ENCODE data around the gene GBP5.
"Not testable (repeated sequence)": the region's sequence is repeated elsewhere in the genome, so short reads cannot be mapped to it uniquely, and the experiment has no call there.

GBP5 gene

DNA sequence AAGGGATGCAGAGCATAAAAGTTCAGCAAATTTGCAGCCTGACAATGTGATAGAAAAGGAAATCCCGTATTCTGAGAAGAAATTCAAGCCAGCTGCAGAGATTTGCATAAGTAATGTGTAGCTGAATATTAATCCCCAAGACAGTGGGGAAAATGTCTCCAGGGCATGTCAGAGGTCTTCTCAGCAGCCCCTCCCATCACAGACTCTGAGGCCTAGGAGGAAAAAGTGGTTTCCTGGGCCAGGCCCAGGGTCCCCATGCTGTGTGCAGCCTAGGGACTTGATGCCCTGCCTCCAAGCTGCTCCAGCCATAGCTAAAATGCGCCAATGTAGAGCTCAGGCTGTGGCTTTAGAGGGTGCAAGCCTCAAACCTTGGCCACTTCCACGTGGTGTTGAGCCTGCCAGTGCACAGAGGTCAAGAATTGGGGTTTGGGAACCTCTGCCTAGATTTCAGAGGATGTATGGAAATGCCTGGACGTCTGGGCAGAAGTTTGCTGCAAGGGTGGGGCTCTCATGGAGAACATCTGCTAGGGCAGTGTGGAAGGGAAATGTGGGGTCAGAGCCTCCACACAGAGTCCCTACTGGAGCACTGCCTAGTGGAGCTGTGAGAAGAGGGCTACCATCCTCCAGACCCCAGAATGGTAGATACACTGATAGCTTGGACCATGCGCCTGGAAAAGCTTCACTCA, 11.6 kb upstream of the GBP5 start:
- DNase-seq = not testable (repeated sequence)

DNA sequence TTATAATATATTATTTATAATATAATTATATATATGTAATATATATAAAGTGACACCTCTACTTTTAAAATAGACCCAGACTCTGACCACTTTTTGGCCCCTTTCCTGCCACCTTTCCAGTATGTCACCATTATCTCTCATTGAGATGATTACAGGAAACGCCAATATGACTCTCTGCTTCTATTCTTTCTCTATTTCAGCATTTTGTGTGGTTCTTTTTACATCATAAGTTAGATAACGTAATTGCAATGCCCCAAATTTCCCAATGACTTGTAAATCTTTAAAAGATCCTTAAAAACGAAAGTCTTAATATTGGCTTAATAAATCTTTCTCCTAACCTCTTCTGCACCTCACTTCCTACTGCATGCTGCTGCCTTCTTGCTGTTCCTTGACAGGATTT, 8.1 kb upstream of the GBP5 start:
- DNase-seq = no peak

DNA sequence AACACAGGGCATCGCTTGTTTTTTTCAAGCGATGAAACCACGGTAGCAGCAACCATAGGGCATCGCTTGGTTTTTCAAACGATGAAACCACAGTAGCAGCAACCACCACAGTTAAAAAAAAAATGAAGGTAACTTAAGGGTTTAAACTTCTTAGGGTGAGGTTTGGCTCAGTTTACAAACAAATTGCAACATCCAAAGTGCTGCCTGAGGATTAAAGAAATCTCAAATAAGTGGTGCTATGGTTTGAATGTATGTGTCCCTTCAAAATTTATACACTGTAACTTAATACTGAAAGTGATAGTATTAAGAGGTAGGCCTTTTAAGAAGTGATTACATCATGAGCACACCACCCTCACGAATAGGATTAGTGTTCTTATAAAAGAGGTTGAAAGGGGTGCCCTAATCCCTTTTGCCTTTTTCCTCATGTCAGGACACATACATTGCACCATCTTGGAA, 6.4 kb upstream of the GBP5 start:
- no peak for DNase-seq

DNA sequence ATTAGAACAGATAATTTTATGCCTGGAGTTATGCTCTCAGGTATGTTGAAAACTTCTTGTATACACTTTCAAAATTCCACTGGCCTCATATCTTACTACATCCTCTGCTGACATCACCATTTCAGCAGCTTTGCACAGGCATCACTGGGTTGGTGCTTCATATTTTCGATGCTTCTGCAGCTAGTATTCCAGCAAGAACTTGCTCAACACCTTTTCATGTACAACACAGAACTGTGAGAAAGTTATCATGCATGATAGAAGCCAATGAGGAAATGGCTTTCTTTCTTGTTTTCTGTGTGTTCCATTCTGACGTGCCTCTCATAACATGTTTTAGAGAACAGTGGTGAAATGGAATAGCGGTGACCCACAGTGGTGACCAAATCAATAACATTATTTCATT, 5.1 kb upstream of the GBP5 start:
- DNase-seq = no peak

DNA sequence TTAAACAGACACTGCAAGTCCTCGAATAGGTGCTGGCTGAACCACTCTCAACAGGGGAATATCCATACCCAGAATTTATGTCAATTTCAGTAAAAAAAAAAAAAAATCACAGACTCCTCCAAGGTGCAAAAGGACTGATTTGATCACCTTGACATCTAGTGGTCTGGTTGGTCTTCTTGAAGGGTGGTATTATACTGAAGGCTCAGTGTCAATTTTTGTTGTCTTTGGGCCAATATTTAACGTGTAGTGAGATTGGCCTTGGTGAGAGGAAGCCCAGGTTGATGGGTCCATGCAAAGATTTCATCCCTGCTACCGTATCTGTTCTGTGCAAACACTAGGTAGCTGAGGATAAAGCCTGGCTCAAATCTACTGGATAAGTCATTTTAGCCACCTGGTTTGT, 4.0 kb upstream of the GBP5 start:
- DNase-seq = peak; percentile 8

DNA sequence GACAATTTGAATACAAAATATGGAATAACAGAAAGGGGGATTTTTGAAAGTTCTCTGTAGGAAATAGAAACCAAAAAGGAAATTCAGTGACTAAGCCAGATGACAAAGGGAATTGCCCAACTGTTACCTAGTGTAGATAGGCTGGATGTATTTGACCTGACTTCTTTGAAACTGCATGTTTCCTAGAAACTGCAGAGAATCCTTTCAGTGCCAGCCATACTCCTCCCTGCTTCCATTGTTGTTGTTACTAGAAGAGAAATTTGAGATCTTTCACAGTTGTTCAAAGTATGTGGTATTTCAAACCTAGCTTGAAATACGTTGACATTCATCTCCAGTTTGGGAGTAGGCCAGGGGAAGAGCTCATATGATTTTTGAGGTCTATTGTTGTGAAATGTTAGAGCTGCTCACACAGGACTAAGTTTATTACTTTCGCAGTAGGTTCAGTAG, 1.8 kb upstream of the GBP5 start:
- peak; percentile 66 for DNase-seq

DNA sequence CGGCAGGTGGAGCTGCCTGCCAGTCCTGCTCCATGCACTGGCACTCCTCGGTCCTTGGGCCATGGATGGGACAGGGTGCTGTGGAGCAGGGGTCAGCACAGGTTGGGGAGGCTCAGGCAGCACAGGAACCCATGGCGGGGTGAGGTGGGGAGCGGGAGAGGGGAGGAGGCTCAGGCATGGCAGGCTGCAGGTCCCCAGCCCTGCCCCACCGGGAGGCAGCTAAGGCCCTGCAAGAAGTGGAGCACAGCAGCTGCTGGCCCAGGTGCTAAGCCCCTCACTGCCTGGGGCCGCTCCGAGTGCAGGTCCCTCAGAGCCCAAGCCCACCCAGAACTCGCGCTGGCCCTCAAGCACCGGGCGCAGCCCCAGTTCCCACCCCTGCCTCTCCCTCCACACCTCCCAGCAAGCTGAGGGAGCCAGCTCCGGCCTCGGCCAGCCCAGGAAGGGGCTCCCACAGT, 691 bp upstream of the GBP5 start:
- DNase-seq = no peak

DNA sequence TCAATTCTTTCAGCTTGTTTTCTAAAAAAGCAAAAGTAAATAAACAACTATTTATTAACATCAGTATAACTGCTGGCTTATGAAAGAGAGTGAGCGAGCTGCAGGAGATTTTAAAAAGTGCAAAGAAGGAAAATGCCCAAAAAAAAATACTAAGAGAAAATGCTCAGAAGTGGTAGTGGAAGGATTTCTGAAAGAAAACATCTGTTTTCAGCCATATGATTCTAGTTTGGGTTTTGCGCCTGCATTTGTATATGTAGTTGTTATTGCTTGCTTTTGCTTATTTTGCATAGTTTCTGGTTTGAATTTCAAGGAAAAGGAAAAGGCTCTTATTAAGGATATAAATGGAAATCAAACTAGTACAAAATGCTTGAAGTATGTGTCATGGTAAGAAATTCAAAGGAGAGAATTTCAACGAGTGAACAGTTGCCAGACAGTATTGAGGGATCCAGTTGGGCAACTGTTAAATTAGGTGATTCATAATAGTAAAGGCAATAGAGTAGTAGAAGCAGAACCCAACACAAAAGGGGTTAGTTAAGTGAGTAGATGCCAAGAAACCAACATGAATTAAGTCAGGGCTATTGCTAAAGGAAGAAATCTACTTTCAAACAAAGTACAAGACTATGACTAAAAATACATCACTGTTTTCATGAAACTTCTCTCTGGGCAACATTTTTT, 1.2 kb downstream of the GBP5 start:
- DNase-seq = peak; percentile 80

DNA sequence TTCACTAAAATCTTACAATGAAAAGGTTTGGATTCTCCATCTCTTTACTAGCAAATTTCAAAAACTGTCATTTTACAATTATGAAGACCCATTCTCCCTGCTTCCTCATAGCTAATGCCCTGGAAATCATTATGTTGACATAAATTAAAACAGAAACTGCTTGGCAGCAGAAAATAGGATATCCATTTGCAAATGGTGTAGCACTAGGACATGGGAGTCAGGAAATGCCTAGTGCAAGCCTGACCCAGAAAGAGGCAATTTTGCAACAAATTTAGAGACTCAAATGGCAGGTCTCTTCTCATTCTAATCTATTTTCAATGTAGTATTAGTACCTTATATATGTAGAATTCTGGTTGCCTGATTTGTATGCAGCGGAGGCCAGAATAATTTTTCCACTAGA, 2.2 kb downstream of the GBP5 start:
- no peak for DNase-seq

DNA sequence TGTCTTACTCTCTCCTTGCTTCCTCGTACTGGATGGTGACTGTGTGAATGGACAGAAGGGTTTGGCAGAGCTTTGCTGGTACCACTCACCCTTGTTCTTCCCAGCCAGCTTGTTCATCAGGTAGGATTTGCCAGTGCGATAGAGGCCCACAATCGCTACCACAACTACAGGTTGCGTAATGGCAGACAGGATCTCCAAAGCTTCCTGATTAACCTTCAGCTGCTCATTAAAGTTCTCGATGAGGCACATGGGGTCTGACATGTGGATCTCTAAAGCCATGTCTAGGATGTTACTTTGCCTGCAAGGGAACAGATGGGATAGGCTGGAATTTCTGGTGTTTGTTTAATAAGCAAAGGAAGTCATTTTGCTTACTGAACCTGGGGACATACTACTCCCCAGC, 3.4 kb downstream of the GBP5 start:
- DNase-seq = no peak

DNA sequence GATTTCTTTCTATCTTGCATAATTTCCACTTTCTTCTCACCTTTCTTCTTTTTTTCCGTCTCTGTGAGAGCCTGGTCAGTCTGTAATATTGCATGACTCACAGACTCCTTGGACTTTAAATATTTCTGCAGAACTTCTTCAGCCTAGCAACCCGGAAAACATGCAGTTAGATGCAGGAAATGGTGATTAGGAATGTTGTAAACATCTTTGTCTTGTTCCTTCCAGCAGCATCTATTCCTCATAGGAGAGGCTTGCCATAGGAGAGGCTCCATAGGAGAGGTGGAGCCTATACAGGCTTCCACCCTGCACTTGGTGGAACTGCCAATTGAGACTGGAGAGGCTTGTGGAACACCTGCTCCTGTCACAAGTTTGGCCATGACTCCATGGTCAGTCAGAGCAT, 10.0 kb downstream of the GBP5 start:
- DNase-seq = peak; percentile 46

DNA sequence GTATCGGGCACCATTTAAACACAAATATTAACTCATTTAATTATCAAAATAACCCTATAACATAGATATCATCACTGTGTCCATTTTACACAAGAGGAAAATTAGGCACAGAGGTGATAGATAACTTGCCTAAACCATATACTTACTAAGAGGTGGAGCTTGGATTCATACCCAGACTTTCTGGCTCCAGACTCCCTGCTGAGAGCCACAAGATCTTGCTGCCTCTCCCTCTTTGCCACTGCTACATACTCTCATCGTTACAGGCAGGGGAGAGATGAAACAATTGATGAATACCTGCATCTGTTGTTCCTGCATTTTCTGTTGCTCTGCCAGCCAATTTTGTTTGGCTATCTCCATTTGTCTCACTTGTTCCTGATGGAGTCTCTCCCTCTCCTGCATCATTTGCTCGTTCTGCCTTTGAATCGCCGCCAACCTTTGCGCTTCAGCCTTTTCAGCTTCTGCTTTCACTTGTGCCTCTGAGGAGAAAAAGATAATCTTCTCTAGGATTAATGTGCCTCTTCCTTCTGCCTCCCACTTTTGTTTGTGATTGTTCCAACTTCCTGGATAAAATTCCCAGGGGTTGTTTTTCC, 10.6 kb downstream of the GBP5 start:
- peak; percentile 33 for DNase-seq

DNA sequence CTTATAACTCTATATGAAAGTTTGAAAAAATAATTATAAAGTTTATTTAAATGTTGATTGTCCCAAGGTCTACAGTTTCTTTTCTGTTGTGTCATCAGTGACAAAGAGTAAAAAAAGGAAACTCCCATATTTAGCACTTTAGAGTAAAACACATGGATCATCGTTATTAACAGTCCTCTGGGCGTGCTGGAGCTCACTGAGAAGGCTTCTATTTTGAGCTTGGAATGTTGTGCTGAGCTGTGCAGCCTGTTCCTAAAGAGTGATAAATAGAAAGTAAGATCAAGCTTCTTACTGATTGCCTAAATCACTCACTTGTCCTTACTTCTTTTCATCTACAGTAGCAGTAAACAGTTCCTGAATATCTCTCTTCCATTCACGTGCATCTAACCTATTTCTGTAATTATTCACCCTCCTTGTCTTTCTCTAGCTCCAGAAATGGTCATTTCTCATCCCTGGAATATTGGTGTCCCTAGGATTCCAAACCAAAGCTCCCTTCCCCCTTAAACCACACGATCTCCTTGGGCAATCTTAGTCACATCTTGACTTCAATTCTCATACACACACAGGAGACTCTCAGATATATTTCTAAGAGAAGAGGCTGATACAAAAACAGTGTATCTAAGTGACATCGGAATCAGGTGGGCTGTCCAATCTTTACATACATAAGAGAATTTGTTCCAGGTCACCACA, 11.9 kb downstream of the GBP5 start:
- peak; percentile 59 for DNase-seq

DNA sequence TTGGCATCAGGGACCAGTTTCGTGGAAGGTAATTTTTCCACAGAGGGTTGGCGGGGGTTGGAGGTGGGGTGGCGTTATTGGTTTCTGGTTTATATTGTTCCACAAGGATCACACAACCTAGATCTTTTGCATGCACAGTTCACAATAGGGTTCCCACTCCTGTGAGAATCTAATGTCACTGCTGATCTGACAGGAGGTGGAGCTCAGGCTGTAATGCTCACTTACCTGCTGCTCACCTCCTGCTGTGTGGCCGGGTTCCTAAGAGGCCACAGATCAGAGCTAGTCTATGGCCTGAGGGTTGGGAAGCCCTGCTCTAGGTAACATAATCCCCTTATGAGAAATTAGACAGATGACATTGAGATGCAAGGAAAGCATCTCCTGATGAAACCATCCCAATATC, 12.6 kb downstream of the GBP5 start:
- DNase-seq = no peak

DNA sequence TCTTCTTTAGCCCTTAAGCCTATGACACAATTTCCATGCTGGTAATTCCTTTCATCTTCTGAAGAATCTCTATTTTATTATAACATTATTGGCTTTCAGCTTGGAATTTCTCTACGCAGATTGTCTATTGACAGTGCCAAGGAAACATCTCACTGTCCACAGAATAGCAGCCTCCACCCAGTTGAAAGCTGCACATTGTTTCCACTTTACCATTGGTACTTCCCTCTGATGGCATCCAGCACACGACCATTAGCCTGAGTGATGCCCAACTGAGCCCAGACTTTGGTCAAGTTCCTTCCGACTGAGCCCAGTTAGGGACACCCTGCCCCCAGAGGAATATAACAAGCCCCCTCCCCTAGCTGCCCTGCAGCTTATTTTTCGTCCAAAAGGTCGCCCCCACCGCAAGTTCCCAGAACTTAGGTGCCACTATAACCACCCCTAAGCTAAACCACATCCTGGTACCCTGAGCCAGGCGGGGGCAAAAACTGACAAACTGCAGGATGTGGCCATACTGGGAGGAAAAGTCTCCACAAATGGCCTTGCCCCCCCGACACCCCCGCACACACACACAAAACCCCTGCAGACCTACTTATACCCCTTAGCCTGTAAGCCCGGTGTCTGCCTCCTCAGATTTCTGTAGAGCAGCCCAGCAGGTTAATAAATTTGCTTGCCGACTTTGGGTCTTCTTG, 13.2 kb downstream of the GBP5 start:
- DNase-seq = no peak

DNA sequence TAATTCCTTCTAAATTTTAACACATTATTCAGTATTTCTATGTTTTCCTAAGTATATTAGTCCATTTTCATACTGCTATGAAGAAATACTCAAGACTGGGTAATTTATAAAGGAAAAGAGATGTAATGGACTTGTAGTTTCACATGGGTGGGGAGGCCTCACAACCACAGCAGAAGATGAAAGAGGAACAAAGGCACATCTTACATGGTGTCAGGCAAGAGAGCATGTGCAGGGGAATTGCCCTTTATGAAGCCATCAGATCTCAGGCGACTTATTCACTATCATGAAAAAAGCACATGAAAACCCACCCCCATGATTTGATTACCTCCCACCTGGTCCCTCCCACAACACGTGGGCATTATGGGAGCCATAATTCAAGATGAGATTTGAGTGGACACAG, 15.6 kb downstream of the GBP5 start:
- no peak for DNase-seq

DNA sequence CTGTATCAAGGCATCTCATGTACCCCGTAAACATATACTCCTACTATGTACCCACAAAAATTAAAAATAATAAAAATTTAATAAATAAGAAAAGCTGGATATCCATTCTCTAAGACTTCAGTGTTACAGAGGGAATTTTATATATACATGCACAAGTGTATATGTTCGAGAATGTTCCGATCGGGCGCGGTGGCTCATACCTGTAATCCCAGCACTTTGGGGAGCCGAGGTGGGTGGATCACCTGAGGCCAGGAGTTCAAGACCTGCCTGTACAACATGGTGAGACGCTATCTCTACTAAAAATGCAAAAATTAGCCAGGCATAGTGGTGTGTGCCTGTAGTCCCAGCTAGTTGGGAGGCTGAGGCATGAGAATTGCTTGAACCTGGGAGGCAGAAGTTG, 17.1 kb downstream of the GBP5 start:
- not testable (repeated sequence) for DNase-seq

DNA sequence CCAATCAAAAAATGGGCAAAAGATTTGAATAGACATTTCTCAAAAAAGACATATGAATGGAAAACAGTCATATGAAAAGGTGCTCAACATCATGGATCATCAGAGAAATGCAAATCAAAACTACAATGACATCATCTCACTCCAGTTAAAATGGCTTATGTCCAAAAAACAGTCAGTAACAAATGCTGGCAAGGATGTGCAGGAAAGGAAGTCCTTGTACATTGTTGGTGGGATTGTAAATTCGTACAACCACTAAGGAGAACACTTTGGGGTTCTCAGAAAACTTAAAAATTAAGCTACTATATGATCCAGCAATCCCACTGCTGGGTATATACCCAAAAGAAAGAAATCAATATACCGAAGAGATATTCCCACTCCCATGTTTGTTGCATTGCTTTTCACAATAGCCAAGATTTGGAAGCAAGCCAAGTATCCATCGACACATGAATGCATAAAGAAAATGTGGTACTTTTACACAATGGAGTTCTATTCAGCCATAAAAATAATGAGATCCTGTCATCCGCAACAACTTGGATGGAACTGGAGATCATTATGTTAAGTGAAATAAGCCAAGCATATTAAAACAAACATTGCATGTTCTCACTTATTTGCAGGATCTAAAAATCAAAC, 17.9 kb downstream of the GBP5 start:
- DNase-seq = no peak

DNA sequence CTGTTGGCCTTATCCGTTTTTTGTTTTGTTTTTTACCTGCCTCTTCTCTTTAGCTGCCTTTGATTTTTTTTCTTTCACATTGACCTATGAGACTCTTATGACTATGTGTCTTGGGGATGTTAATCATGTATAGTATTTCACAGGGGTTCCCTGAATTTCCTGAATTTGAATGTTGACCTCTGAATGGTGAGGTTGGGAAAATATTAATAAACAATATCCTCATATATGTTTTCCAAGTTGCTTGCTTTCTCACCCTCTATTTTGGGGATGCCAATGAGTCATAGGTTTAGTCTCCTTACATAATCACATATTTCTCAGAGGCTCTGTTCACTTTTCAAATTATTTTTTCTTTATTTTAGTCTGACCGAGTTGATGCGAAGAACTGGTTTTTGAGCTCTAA, 29.6 kb downstream of the GBP5 start:
- DNase-seq = no peak
